B cell (primary cell): ENCODE results near the gene KNTC1. TPM values are rescaled to one million over a fixed set of nuclear protein-coding genes. Genes with fewer than 3 reads are reported as not detected.
A peak's percentile ranks its signal among the peaks of the same experiment; 100 is the strongest.

Experiments
- ATAC-seq: fragments of 200-7000 bp; cut with Tn5 transposase; one replicate; pipeline ENCODE4 v1.10.0; 2021; ENCODE audit warnings: low read depth, mild to moderate bottlenecking, moderate number of reproducible peaks, moderate library complexity
- CTCF ChIA-PET: fragments of 350-600 bp; sonication (Branson Sonifier 250); formaldehyde crosslinking; loops from one replicate; lab custom pipeline; 2021; ENCODE audit warnings: antibody characterized with exemption, inconsistent platforms; lab: Charles Lee
- POLR2A ChIA-PET: fragments of 350-600 bp; sonication (Branson Sonifier 250); formaldehyde crosslinking; loops from one replicate; lab custom pipeline; 2021; ENCODE audit warnings: antibody characterized with exemption; lab: Charles Lee
- DNase-seq: peaks from one replicate; pipeline ENCODE4 v3.0.0; 2013
- H2AFZ ChIP-seq: 2 replicates; pipeline ENCODE4 v1.6.1; 2012; ENCODE audit warnings: mild to moderate bottlenecking, low read depth, low read length; ENCODE audit not compliant: insufficient read depth, poor library complexity, severe bottlenecking
- H3K27ac ChIP-seq, 2 donors: 1 replicate in 1 of 2; 2 replicates in 1 of 2; pipeline ENCODE4 v1.5.1; 2012 to 2013; ENCODE audit warnings: low read length in 2 of 2, mild to moderate bottlenecking in 2 of 2, moderate library complexity in 1 of 2
- H3K27me3 ChIP-seq, 4 experiments: fragments of 200-600 bp in 1 of 4; sonication (generic) in 1 of 4; replicated peaks in 1 of 4; 1 replicate in 2 of 4; 2 replicates in 2 of 4; pipeline versions ENCODE4 v1.6.1 to v1.7.0; 2013 to 2016; ENCODE audit warnings: low read length in 3 of 4, mild to moderate bottlenecking in 2 of 4, mixed read lengths in 1 of 4, moderate library complexity in 1 of 4; ENCODE audit not compliant: insufficient read depth in 4 of 4, control insufficient read depth in 3 of 4; ENCODE audit errors: control extremely low read depth in 1 of 4
- H3K36me3 ChIP-seq, 2 experiments: replicated peaks in 1 of 2; 1 replicate in 1 of 2; 2 replicates in 1 of 2; pipeline versions ENCODE4 v1.6.1 to v1.7.1; 2013; ENCODE audit warnings: low read length in 1 of 2; ENCODE audit not compliant: insufficient read depth in 2 of 2, control insufficient read depth in 1 of 2; ENCODE audit errors: control extremely low read depth in 1 of 2, extremely low read depth in 1 of 2
- H3K4me1 ChIP-seq, 2 donors: fragments of 200-600 bp in 1 of 2; sonication (generic) in 1 of 2; 1 replicate in 1 of 2; 2 replicates in 1 of 2; pipeline versions ENCODE4 v1.5.1 to v1.6.1; 2013 to 2017; ENCODE audit warnings: low read length in 2 of 2; ENCODE audit not compliant: control insufficient read depth in 2 of 2, insufficient read depth in 2 of 2
- H3K4me2 ChIP-seq: replicated peaks from 2 replicates; pipeline ENCODE3; 2012; ENCODE audit warnings: mild to moderate bottlenecking, low read depth, low read length; ENCODE audit not compliant: poor library complexity, severe bottlenecking
- H3K4me3 ChIP-seq, 5 experiments: fragments of 200-600 bp in 1 of 5; sonication (generic) in 1 of 5; 1 replicate in 3 of 5; 2 replicates in 2 of 5; pipeline versions ENCODE4 v1.5.1 to v1.7.0; 2011 to 2016; ENCODE audit warnings: low read length in 4 of 5, mild to moderate bottlenecking in 4 of 5, low read depth in 2 of 5, control low read depth in 1 of 5, moderate library complexity in 1 of 5; ENCODE audit not compliant: insufficient read depth in 1 of 5; ENCODE audit errors: control extremely low read depth in 1 of 5, extremely low read depth in 1 of 5
- H3K79me2 ChIP-seq: fragments of 200-600 bp; sonication (generic); one replicate; pipeline ENCODE4 v1.6.0; 2016; ENCODE audit warnings: low read length; ENCODE audit not compliant: control insufficient read depth, insufficient read depth
- H3K9ac ChIP-seq: fragments of 200-600 bp; sonication (generic); 2 replicates; pipeline ENCODE4 v1.6.1; 2017; ENCODE audit warnings: mild to moderate bottlenecking, low read length, moderate library complexity
- H3K9me3 ChIP-seq, 3 donors: one replicate each; pipeline versions ENCODE4 v1.6.1 to v1.7.1; 2013; ENCODE audit warnings: low read length in 2 of 3; ENCODE audit not compliant: control insufficient read depth in 2 of 3, insufficient read depth in 1 of 3; ENCODE audit errors: control extremely low read depth in 1 of 3
- H4K20me1 ChIP-seq: 2 replicates; pipeline ENCODE4 v1.6.0; 2012; ENCODE audit warnings: mild to moderate bottlenecking, low read length; ENCODE audit not compliant: insufficient read depth, control insufficient read depth, poor library complexity, severe bottlenecking
- H3K27ac Mint-ChIP-seq: one replicate; pipeline ENCODE4 v1.8.0; 2021; ENCODE audit warnings: mixed read lengths
- H3K27me3 Mint-ChIP-seq: one replicate; pipeline ENCODE4 v1.8.0; 2021; ENCODE audit warnings: mixed read lengths
- H3K4me1 Mint-ChIP-seq: one replicate; pipeline ENCODE4 v1.8.0; 2021; ENCODE audit warnings: mixed read lengths
- H3K4me3 Mint-ChIP-seq: one replicate; pipeline ENCODE4 v1.8.0; 2021; ENCODE audit warnings: mixed read lengths
- H3K9me3 Mint-ChIP-seq: one replicate; pipeline ENCODE4 v1.8.0; 2022; ENCODE audit warnings: mixed read lengths; ENCODE audit not compliant: insufficient read depth
- CTCF ChIP-seq: fragments of 200-600 bp; IDR thresholded peaks from one replicate; pipeline ENCODE4 v1.8.0; 2022; ENCODE audit warnings: antibody characterized with exemption, mild to moderate bottlenecking
- EZH2 ChIP-seq: IDR thresholded peaks from 2 replicates; pipeline ENCODE4 v1.6.1; 2012; ENCODE audit warnings: borderline replicate concordance, low read depth, mild to moderate bottlenecking, moderate library complexity, low read length; ENCODE audit not compliant: insufficient read depth, poor library complexity, severe bottlenecking
- WGBS: methylation state at CpG from one replicate; pipeline ENCODE4 v1.1.5; 2013; ENCODE audit warnings: missing lambda C conversion rate; ENCODE audit not compliant: insufficient coverage; 5-methylcytosine and 5-hydroxymethylcytosine counted together
- intact Hi-C: fragments of 100-400 bp; cut with micrococcal nuclease; formaldehyde crosslinking; loops from one replicate; pipeline ENCODE4 v1.10.0; 2022
- polyA plus RNA-seq: library from polyadenylated mRNA; depleted of rRNA; stranded (reverse); fragments of >200 nt; gene quantifications from 2 replicates; pipeline ENCODE4 v1.2.3, GENCODE V29; 2012
- total RNA-seq, 2 donors: library from RNA; stranded (reverse); fragments of 120-200 nt in 1 of 2; gene quantifications; 1 replicate in 1 of 2; 2 replicates in 1 of 2; pipeline versions ENCODE4 v1.2.3 to v1.2.4, GENCODE V29; 2013 to 2022

KNTC1 gene
- total and polyA plus RNA-seq, 2 donors (not counting 1 experiment from before 2014, with no cell fraction given): 27.1 to 52.4 TPM

GRCh38 chr12:122505419-122506051, 21.5 kb upstream of the KNTC1 start:
- H3K79me2 ChIP-seq: peaks cover 23% of the 10 kb centered on the region
- CTCF ChIA-PET: no interaction called here
- no peak overlapping the region for H3K27ac ChIP-seq
- WGBS: 92% methylated on average over 7 of the region's 11 CpGs
- no peaks in the 10 kb centered on the region for H3K27me3 ChIP-seq
- intact Hi-C loops: loop anchor here (10.0 kb wide), 1 partner anchor 701 kb away; the partner anchor contains the start of gene SETD1B
- POLR2A ChIA-PET: interaction anchor here (0.6 to 0.7 kb wide), 2 partner anchors 19 to 99 kb away, joined by 3 to 4 read pairs; no protein-coding TSS in a partner anchor
- H2AFZ ChIP-seq: no peak overlapping the region
- no peak overlapping the region for H3K4me3 Mint-ChIP-seq
- peaks cover 23% of the 10 kb centered on the region for H4K20me1 ChIP-seq
- no peaks in the 10 kb centered on the region for H3K9me3 Mint-ChIP-seq
- peaks cover 12 to 17% of the 10 kb centered on the region in 2 donors for H3K4me1 ChIP-seq
- H3K36me3 ChIP-seq: peaks cover 4 to 74% of the 10 kb centered on the region in 2 experiments
- H3K4me1 Mint-ChIP-seq: peaks cover 18% of the 10 kb centered on the region
- ATAC-seq (no peak), DNase-seq (no peak)
- H3K9ac ChIP-seq: no peak overlapping the region
- no peak overlapping the region for H3K4me2 ChIP-seq
- no peaks in the 10 kb centered on the region for H3K9me3 ChIP-seq
- no peak overlapping the region for H3K4me3 ChIP-seq
- H3K27me3 Mint-ChIP-seq: no peaks in the 10 kb centered on the region
- H3K27ac Mint-ChIP-seq: no peak overlapping the region
- TF ChIP-seq EZH2: no peak
- TF ChIP-seq CTCF: no peak

- peaks cover 10 to 13% of the 10 kb centered on the region in 2 donors for H3K4me1 ChIP-seq
- peaks cover 30% of the 10 kb centered on the region for H4K20me1 ChIP-seq
- ChIA-PET CTCF (no interaction called here), POLR2A (interaction anchor here (0.7 kb wide), 1 partner anchor 18 kb away, joined by 3 read pairs; no protein-coding TSS in a partner anchor)
- no peak for ATAC-seq
- peaks cover 4 to 82% of the 10 kb centered on the region in 2 experiments for H3K36me3 ChIP-seq
- no peak overlapping the region for H3K27ac ChIP-seq
- H3K9me3 Mint-ChIP-seq: no peaks in the 10 kb centered on the region
- intact Hi-C loops: loop anchor here (10.0 kb wide), 1 partner anchor 702 kb away; the partner anchor contains the start of gene SETD1B
- DNase-seq: no peak
- peaks cover 12% of the 10 kb centered on the region for H3K4me1 Mint-ChIP-seq
- H3K27me3 Mint-ChIP-seq: no peaks in the 10 kb centered on the region
- H3K27ac Mint-ChIP-seq: peak overlapping the region; percentile 32
- no peaks in the 10 kb centered on the region for H3K27me3 ChIP-seq
- H3K4me2 ChIP-seq: no peak overlapping the region
- no peak overlapping the region for H3K4me3 ChIP-seq
- no peak overlapping the region for H2AFZ ChIP-seq
- WGBS: 100% methylated on average over 2 of the region's 5 CpGs
- H3K9ac ChIP-seq: no peak overlapping the region
- no peaks in the 10 kb centered on the region for H3K9me3 ChIP-seq
- peaks cover 31% of the 10 kb centered on the region for H3K79me2 ChIP-seq
- no peak overlapping the region for H3K4me3 Mint-ChIP-seq
- TF ChIP-seq EZH2 (no peak), CTCF (no peak)
Measured at GRCh38 chr12:122506393-122506938, 20.6 kb upstream of the KNTC1 start.
